ENCODE measurements around the gene ERBB2.
"Not testable (repeated sequence)": the region's sequence is repeated elsewhere in the genome, so short reads cannot be mapped to it uniquely, and the experiment has no call there.

The ERBB2 gene

DNA sequence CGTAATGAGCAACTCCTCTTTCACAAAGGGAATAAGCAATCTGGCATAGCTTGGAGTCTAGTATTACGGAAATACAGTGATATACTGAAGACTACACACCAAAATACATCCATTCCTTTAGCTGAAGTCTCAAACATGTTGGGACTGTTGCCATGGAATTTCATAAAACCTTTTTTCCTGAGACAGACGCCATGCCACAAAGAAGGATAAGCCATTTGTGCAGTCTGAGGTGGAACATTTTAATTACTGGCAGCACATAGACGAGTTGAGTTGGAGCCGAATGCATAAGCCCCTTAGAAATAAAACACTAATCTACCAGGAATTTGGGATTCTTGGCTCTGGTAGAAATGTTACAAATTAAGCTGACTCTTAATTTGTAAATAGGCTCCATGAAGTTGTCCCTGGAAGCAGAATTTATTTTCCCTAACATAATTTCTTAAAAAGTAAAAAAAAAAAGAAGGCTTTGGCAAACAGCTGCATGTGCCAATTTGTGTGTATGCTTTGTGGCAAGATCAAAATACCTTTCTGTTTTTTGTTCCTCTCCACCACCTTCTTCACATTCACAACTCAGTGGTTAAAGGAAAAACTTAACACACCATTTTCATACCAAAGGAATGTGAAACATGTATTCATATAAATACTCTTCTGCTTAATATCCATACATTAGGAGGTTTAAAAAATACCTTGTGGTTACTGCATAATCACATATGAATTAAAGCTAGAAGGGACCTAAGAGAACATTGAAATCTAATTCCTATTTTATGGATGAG is 63.4 kb downstream of the ERBB2 start:
- DNase-seq (ENCODE audit: low read depth): no peak

DNA sequence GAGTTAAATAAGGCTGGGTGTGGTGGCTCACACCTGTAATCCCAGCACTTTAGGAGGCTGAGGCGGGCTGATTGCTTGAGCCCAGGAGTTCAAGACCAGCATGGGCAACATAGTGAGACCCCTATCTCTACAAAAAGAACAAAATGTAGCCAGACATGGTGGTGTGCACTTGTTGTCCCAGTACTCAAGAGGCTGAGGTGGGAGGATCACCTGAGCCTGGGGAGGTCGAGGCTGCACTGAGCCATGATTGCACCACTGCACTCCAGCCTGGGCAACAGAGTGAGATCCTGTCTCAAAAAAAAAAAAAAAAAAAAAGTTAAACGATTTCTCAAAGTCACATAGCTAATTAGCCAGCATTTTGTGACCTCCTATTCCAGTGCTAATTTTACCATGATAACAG is 64.3 kb downstream of the ERBB2 start:
- not testable (repeated sequence) for DNase-seq (ENCODE audit: low read depth)

DNA sequence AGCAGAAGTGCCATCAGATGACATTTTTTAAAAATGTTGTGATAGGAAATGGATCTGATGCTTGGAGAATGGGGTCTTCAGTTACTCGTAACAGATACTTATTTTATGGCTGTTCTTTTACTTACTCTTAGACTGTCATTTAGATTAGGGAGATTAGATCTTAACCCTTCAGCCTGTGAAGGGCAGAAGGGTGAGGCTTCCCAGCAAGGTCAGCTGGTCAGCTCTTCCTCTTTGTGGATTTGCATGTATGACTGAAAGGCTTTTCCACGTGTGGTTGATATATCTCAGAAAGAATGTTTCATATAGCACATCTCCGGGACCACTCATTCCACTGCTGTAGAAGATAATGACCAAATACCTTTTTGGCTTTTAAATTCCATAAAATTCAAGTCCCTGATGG is 65.3 kb downstream of the ERBB2 start:
- no peak for DNase-seq (ENCODE audit: low read depth)

DNA sequence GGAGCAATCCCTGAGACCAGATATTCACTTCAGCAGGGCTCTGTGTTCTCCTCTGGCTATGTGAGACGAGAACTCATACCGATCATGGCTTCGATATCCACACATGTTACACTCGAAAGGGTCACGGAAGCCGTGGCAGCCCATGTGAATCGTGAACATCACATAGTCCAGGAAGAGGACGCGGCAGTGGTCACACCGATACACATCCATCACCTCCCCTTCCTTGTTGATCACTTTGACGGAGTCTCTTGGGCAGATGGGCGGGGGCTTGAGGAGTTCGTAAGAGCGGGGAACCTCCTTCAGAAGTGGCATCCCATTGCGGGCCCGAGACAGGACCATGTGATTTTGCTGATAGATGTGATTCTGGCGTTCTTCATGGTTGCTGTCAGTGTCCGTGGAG is 65.9 kb downstream of the ERBB2 start:
- no peak for DNase-seq (ENCODE audit: low read depth)

DNA sequence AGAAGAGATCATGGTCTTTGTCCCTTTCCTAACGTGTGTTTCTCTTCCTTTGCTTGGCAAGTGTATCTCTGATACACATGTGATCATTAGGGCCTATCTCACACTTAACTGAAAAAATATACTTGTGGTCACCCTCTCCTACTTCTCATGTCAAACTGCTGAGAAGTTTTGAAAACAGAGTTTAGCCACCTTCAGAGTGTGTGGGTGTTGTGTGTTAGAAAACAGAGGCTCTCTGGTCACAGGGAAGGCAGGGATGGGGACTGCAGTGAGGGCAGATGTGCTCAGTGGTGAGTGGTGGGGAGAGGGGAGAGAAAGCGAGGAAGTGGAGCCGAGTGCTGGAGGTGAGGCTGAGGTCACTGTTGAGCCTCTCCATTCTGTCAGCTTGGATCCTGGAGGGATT is 67.3 kb downstream of the ERBB2 start:
- DNase-seq (ENCODE audit: low read depth): no peak

DNA sequence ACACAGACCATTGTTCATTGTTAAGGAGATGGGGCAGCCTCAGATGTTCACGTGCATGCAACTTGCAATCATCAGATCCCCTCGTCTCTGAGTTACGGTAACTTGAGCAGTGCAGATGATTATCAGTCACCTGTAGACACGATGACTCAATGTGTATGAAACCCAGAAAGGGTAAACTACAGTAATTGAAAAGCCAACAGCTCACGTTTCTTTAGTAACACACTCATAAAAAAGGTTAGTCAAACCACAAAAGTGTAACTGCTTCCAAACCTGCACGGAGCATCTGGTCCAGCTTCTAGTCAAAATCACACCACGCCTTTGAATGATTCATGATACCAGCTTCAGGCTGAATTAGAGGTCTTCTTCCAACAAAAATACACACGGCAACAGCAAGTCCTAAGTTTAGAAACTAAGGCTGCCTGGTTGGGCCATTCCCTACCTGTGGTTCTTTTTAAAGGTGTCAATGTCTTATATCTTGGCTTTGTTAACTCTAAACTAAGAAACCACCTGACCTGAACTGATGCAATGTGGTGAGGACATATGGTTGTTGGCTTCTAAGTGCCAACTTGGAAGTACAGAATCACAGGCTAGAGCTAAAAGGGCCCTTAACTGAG is 70.2 kb downstream of the ERBB2 start:
- DNase-seq (ENCODE audit: low read depth): no peak

DNA sequence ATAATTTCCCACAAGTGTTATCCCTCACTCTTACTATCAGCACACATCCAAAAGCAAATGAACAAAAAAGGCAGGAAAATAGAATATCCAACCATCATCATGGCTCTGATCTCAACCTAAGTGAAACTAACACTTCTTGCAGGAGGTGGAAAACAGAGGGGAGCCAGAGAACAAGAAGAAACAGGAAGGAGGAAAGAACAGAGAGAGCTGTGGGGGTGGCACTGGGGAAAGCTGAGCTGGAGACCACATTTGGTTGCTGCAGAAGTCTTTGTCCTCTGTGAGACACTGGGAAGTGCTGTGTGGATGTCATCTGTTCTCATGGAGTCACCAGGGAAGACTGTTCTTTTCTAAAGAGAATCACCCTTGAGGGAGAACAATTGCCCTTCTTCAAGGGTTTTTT is 72.6 kb downstream of the ERBB2 start:
- no peak for DNase-seq (ENCODE audit: low read depth)

DNA sequence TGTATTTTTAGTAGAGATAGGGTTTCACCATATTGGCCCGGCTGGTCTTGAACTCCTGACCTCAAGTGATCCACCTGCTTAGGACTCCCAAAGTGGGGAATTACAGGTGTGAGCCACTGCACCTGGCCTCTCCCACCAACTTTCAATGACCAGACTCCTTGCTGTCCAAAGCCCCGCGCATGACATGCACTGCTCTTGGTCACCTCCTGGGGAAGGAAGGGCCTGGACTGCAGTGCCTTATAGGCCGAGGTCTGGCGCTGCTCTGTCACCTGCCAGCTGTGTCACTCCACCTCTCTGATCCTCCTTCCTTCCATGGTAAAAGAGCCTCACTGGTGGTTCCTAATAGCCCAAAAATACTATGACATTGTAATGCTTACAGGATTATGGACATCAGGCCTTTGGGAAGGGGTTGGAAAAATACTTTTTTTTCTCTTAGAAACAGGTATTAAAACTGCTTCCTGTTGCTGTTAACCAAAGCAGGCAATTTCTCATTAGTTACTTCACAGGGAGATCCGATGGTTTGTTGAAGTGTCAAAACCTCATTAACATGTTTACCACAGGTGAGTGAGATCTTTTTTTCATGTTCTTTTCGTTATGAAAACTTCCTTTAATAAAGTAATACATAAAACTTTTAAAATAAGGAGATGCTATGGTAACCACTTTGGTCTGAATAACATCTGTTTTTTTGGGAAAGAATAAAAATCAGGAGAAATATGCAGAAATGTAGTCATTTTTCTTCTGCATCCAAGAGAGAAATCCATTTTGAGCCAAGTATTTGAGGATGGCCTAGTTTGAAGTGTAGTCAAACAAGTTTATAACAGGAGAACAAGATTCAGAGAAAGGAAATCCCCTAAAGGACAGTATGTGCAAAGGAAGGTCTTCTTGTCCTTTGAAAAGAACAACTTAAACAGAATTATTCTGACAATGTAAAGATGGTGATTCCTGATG is 73.4 kb downstream of the ERBB2 start:
- DNase-seq (ENCODE audit: low read depth): no peak

DNA sequence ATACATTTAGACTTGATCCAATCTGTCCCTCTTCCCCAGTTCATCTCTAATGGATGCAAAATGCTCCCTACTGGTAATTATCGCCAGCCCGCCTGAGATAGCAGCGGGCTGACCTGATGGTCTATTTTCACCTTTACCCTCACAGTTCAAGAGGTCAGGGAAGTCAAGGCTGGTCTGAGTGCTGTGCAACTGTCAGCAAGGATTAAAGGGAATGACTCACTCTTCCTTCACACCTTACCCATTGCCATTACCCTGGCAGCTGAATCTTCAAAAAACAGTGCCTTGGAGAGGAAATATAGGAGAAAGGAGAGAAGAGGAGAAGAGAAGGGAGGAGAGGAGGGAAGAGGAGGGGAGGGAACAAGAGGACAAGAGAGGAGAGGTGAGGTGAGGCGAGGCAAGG is 74.2 kb downstream of the ERBB2 start:
- no peak for DNase-seq (ENCODE audit: low read depth)

DNA sequence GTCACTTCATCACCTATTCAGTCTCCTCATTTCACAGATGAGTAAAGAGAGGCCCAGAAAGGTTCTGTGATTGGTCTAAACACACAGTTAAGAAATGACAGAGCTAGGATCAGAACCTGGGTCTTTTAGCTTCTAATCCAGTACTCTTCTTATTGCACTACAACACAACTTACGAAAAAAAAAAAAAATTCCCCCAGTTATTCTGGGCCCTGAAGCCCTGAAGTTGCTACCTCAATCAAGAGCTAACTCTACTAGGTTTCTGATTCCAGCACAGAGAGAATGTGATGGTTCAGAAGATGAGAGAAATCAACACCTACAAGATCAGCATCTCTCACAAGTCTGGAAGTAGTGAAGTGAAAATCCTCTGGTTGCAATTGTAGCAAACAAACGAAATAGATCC is 75.2 kb downstream of the ERBB2 start:
- no peak for DNase-seq (ENCODE audit: low read depth)

DNA sequence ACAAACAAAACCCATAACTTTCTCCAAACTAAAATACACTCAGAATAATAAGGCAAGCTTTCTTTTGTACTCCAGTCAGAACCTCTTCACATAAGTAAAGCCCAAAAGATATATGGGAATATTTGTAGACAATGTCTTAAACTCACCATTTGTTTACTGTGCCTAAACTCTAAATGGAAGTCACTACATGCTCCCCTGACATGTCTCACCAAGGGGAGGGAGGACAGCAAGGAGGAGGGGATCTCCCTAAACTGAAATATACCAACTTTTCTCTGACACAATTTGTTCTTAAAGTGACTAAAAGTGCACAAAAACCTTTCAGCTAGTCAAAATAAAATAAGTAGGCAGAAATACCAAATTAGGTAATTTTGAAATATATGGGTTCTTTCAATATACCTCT is 76.4 kb downstream of the ERBB2 start:
- DNase-seq (ENCODE audit: low read depth): no peak

DNA sequence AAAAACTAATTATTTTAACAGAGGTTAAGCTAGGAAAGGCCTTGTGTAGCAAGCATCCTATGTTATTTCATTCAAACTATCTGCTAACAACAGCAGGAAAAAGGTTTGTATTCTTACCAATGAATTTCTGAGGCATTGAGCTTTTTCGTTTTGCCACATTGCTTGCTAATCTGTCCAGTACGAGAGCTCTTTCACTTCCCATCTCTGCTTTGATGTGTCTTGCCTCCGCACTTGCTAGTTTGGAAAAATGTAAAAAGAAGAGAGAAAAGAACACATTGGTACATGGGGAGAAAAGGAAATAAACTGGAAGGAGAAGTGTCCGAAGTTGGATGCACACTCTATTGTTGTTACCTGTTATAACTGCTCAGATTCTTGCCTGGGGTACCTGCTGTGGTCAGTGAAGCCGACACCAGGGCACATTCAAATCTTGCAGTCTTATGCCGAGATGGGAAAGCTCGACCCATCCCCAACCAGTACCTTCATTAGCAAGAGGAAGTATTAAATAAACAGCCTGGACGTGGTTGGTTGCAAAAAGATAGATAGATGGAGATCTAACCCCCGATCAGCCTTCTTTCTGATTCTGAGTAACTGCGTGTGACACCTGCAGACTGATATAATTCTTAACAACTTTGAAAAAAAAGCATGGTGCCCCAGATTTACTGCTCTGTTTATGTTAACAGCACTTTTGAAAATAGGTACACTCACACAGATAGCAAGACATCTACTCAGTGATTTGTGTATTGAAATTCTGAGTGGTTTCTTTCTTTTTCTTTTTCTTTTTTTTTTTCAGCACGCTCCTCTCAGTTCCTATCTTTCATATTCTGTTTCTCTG is 77.9 kb downstream of the ERBB2 start:
- no peak for DNase-seq (ENCODE audit: low read depth)
